HG03196 (cell line): ENCODE data around the gene RNASE2.
"Not testable (repeated sequence)": the region's sequence is repeated elsewhere in the genome, so short reads cannot be mapped to it uniquely, and the experiment has no call there.

Source experiments
- ATAC-seq: cut with Tn5 transposase; IDR thresholded peaks from one replicate; pipeline ENCODE4 v1.9.1; 2021; ENCODE audit not compliant: unreplicated experiment

RNASE2 gene

DNA sequence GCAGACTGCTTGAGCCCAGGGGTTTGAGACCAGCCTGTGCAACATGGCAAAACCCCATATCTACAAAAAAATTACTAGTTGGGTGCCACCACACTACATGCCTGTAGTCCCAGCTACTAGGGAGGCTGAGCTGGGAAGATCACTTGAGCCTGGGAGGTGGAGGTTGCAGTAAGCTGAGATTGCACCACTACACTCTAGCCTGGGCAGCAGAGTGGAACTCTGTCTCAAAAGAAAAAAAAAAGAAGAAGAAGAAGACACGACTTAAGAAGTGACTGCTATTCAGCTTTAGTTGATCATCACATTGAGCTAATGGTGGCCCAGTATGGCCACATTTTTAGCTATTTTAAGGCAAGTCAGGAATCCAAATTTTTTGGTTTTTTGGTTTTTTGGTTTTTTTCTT, 25.6 kb downstream of the RNASE2 start:
- no peak for ATAC-seq

DNA sequence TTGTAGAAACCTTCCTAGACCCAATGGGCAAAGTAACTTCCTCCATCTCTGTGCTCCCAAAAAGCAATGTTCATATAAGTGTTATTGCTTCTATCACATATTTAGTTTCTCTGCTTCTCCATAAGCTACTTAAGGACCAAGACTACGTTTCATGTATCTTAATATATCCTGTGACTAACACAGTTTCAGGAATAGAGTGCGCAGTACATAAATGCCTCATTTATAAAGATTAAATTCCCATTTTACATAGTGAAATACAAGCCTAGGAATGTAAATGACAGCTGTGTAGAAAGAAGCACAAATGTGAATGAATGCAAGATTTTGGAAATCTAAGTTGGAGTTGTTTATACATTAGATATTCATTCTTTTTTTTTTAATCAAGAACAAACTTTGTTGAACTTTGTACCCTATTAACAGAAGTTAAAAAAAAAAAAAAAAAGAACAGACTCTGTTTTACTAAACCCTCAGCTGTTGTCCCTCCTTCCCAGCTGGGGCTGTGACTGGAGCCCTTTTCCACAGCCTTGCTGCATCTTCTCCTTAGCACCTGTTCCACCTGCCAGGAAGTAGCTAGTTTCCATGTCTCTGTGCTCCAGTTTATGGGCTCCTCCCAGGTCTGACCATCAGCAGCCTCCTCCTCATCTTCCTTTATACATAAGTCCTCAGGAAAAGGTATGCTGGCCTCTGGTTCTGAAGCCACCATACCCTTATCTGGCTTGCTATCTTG, 27.5 kb downstream of the RNASE2 start:
- no peak for ATAC-seq

DNA sequence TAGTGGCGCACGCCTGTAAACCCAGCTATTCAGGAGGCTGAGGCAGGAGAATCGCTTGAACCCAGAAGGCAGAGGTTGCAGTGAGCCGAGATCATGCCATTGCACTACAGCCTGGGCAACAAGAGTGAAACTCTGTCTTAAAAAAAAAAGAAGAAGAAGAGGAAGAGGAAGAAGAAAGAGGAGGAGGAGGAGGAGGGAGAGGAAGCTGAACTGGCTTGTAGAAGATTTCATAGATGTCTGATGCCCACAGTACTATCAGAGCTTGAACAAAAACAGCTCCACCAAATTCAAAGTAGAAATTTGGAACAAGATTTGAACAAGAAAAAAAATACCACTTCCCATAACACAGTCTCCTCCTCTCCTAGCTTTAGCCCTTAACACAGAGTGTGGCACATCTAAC, 30.4 kb downstream of the RNASE2 start:
- not testable (repeated sequence) for ATAC-seq

DNA sequence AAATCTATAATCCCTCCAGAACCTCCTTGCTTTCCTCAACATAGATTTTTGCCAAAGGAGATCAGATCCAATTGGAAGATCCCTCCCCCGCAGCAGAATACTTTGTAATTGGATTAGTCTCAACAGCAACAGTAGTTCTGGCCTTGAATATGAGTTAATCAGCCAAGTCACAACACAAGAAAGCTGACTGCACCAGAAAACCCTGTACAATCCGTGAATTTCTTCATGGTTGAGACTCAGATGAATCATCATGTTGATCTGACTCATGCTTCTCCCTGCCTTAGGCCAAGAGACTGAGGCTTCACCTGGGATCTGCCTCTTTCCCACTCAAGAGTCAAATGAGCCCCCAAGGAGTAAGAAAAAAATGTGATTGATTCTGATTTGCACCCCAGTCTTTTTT, 31.5 kb downstream of the RNASE2 start:
- ATAC-seq = no peak

DNA sequence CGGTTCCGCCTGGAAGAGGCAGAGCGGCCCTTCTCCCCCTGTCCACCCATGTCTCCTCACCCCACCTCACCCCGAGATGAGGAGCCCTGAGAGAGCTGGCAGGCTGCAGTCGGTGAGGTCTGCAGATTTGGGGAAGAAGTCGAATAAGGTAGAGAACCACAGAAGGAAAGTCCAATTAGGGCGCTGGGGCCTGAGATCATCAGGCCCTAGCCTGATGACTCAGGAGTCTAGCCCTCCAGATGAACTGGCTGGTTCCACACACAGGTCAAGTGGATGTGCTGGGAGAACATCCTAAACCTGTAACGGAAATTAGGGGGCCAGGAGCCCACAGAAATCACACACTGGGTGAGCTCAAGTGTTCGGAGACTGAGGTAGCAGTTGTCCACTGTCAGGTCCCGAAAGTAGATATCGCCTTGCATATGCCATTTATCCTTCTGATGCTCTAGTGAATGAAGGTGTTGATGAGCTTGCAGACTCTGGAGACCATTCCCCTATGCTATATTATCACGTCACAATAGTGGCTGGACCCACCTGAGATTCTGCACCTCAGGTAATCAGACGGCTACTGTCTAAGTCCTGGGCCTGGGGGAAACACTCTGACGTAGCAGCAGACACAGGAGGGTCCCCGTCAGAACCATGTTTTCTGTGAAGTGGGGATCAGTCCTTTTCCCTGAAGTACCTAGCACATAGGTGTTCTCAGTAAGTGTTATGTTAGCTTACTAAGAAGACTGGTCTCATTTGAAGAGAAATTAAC, 33.6 kb downstream of the RNASE2 start:
- no peak for ATAC-seq

DNA sequence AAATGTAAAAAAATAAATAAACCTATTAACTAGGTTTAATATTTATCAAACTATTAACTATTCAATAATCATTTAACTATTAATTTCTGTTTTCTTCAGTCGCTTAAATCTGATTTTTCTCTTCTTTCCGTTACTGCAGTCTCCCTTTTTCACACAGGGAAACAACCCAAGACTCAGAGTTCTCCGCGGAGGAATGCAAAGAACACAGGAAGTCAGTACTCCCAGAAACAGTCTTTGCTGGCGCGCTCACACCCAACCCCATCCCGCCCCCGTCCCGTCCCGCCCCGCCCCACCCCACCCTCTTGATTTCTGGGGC, 34.1 kb downstream of the RNASE2 start:
- ATAC-seq = no peak

DNA sequence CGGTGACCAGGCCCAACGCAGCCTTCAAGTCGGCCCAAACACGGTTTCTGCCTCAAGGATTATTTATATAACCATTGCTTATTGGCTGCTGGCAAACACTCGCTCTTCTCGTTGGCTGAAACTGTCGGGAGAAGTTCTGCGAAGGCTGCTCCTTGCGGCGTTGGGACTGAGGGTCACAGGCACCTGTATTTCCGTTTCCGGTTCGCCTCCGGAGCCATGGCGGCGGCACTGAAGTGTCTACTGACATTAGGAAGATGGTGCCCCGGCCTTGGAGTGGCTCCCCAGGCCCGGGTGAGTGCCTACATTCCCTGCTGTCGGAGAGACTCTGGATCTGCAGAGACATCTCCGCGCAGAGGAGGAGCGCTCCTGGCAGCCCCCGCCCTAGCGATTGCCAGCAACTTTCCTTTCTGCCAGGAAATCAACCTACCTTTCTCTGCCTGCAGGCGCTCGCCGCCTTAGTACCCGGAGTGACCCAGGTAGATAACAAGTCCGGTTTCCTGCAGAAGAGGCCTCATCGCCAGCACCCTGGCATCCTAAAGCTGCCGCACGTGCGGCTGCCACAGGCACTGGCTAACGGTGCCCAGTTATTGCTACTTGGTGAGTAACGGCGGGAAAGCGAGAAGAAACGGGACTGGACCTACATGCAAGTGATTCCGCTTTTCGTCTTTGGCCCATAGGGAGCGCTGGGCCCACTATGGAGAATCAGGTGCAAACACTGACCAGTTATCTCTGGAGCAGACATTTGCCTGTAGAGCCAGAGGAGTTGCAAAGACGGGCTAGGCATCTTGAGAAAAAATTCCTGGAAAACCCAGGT, 34.7 kb downstream of the RNASE2 start, which contains the start of gene METTL17:
Gene METTL17 (plus strand): TSS at position 194 of the 814 bp plus-strand sequence. CDS start 23 bp downstream, at position 217.
- ATAC-seq = peak; percentile 92

DNA sequence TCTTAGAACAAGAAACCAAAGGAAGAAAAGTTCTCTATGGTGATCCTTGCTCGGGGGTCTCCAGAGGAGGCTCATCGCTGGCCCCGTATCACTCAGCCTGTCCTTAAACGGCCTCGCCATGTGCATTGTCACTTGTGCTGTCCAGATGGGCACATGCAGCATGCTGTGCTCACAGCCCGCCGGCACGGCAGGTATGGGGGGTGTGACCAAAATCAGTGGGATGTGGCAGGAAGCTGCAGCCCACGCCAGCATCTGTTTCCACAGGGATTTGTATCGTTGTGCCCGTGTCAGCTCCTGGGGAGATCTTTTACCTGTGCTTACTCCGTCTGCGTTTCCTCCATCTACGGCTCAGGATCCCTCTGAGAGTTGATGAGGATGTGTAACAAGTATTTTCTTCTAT, 41.2 kb downstream of the RNASE2 start:
- ATAC-seq = no peak

DNA sequence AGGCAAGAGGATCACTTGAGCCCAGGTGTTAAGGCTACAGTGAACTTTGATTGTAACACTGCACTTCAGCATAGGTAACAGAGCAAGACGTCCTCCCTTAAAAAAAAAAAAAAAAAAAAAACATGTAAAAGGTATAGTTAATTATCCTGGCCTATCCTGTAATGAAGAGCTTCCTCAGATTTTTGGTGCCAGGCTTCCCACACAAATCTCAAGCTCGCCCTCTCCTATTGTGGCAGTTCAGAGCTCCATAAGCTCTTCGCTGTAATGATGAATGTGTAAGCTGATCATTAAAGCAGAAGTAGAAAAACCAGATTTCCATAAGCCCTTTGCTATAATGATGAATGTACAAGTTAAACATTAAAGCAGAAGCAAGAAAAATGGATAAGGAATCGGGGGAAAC, 41.8 kb downstream of the RNASE2 start:
- no peak for ATAC-seq

DNA sequence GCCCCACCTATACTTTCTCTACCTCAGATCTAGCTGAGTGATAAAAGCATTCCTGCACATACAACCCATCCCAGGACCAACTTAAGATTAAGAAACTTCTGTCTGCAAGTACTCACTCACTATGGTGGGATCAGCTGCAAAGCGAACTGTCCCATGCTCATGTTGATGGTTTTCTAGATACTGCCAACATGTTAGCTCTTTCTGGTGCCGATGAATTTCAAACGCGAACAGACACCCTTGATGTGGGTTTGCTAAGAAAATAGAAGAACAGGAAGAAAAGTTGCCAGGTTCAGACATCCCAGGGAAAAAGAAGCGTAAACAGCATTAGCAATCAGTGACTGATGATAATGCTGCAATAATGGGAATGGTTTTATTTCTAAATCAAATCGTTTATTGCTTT, 42.3 kb downstream of the RNASE2 start:
- ATAC-seq = no peak

DNA sequence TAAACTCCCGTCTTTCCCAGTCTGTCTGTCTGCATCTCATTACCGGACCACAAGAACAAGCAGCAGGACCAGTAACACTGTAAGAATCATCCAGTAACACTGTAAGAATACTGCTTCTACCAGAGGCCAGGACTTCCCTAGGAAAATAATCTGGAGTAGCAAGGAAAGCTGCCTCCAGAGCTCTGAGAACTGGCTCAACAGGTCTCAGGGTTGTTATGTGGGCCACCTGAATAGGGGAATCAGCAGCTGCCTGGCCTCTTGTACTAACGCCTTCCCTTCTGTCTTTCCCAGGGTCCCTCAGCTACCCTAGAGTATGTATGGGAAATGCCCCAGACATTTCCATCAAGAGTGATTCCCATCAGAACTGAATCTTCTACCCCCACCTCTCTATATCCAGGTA, 42.9 kb downstream of the RNASE2 start:
- no peak for ATAC-seq

DNA sequence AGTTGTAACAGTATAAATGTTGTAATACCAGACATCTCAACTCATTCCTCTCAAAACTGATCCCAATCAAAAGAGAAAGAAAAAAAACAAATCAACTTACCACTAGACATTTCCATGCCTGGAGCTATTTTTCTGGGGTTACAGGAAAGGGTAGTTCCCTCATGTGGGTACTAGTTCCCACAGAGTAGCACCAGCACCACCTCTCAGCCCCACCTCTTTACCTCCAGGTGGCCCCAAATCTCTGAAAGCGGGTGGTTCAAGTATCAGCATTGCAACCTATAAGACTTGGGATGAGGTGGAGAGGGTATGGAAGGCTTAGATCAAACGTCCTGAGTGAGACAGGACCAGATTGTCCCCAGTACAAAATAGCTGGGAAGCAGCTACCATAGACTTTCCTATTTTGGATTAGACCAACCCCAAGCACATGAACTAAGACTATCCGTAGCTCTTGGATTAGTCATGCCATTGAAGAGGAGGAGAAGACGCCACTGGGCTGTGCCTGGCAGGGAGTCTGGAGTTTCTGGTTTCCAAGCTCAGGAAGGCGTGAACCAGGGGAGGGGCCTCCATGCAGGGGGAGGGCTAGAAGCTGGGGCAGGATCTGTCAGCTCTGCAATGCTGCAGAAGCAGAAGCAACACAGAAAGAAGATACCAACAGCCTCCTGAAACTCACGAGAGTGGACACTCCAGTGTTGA, 43.5 kb downstream of the RNASE2 start, which contains the start of gene SLC39A2:
Gene SLC39A2 (plus strand): TSS at position 620 of the 693 bp plus-strand sequence. CDS start 154 bp downstream, outside the sequence.
- no peak for ATAC-seq

DNA sequence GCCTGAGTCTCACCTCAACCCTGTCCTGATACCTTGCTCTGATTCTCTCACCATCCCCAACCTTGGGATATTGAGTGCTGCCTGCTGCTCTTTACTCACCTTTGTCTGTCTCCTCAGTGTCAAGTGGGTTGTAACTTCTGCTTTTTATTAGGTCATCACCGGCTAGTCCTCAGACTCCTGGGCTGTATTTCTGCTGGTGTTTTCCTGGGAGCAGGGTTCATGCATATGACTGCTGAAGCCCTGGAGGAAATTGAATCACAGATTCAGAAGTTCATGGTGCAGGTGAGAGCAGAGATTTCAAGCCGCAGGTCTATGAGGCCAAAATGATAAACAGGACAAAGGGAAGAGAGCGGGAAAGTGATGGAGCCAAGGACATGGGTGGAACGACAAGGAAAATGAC, 44.3 kb downstream of the RNASE2 start:
- ATAC-seq = no peak

DNA sequence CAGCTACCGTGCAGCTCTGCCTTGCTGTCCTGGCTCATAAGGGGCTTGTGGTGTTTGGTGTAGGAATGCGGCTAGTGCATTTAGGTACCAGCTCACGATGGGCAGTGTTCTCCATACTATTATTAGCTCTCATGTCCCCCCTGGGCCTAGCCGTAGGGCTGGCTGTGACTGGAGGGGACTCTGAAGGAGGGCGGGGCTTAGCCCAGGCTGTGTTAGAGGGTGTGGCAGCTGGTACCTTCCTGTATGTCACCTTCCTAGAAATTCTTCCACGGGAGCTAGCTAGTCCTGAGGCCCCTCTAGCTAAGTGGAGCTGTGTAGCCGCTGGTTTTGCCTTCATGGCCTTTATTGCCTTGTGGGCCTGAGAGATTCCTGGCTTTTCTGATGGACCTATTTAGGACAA, 45.9 kb downstream of the RNASE2 start:
- ATAC-seq = no peak

DNA sequence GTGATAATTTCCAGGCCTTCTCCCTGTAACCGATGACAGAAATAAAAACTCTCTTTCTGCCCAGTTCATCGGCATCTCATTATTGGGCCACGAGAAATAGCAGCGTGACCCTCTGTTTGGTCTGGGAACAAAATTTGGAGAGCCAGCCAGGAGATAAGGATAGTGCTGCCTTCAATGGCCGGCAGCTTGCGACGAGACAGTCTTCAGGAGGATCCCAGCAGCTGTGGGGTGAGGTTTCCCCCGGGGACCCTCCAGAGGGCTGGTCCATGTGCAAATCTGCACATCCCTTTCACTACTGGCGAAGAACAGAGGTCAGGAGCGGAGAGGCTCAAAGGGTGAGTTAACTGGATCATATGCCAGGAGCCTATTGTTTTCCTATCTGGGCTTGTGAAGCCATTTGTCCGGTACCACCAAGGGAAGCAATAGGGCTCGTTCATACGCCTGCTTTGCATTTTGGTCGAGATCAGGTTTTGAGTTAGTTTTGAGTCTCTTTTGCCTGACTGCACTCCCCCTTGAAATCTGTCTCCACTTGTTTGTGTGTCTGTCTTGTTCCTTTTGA, 48.6 kb downstream of the RNASE2 start:
- no peak for ATAC-seq
